WTC11 (cell line): ENCODE measurements around the gene COL17A1. TPM values are rescaled to one million over a fixed set of nuclear protein-coding genes. Genes with fewer than 3 reads are reported as not detected.
A peak's percentile ranks its signal among the peaks of the same experiment; 100 is the strongest.

Source experiments
- ATAC-seq: fragments of 200-7000 bp; cut with Tn5 transposase; 2 replicates; pipeline ENCODE4 v1.10.0; 2021; ENCODE audit warnings: mild to moderate bottlenecking, moderate library complexity
- Bru-seq: library from RNA; stranded (reverse); fragments of 400-500 nt; gene quantifications from one replicate; lab custom pipeline; 2021; lab: Mats Ljungman, UMichigan
- CTCF ChIA-PET: fragments of 300-600 bp; sonication (Branson Sonifier 250); formaldehyde crosslinking; loops from one replicate; lab custom pipeline; 2021; ENCODE audit warnings: antibody characterized with exemption; lab: Charles Lee
- POLR2A ChIA-PET: fragments of 350-600 bp; sonication (Branson Sonifier 250); formaldehyde crosslinking; loops from one replicate; lab custom pipeline; 2021; ENCODE audit warnings: antibody characterized with exemption; lab: Charles Lee
- DNase-seq: peaks from one replicate; pipeline ENCODE4 v3.0.0; 2021; ENCODE audit warnings: low spot score
- H3K27ac Mint-ChIP-seq: 2 replicates; pipeline ENCODE4 v1.8.0; 2021; ENCODE audit warnings: mixed read lengths
- H3K27me3 Mint-ChIP-seq: 2 replicates; pipeline ENCODE4 v1.8.0; 2021; ENCODE audit warnings: low read depth, mild to moderate bottlenecking, moderate library complexity, mixed read lengths
- H3K36me3 Mint-ChIP-seq: 2 replicates; pipeline ENCODE4 v1.8.0; 2021; ENCODE audit warnings: mixed read lengths
- H3K4me1 Mint-ChIP-seq: 2 replicates; pipeline ENCODE4 v1.8.0; 2022; ENCODE audit warnings: mixed read lengths
- H3K4me3 Mint-ChIP-seq: 2 replicates; pipeline ENCODE4 v1.8.0; 2021; ENCODE audit warnings: mild to moderate bottlenecking, moderate library complexity, mixed read lengths
- H3K9me3 Mint-ChIP-seq: 2 replicates; pipeline ENCODE4 v1.8.0; 2021; ENCODE audit warnings: mixed read lengths
- CBFB ChIP-seq: sonication (generic); formaldehyde crosslinking; IDR thresholded peaks from 2 replicates; pipeline ENCODE4 v1.8.1; 2022; ENCODE audit warnings: mild to moderate bottlenecking, low read depth, missing genetic modification reagents
- ESRRA ChIP-seq: sonication (generic); formaldehyde crosslinking; IDR thresholded peaks from 2 replicates; pipeline ENCODE4 v1.8.1; 2022; ENCODE audit warnings: mild to moderate bottlenecking, missing genetic modification reagents, borderline replicate concordance
- FOXK1 ChIP-seq: sonication (generic); formaldehyde crosslinking; IDR thresholded peaks from 2 replicates; pipeline ENCODE4 v1.8.0; 2022; ENCODE audit warnings: mild to moderate bottlenecking, moderate library complexity, missing genetic modification reagents
- NFATC4 ChIP-seq: fragments of 250-450 bp; sonication (Bioruptor Pico); IDR thresholded peaks from 2 replicates; pipeline ENCODE4 v1.9.0; 2021; ENCODE audit warnings: mild to moderate bottlenecking
- NR1H2 ChIP-seq: sonication (generic); formaldehyde crosslinking; IDR thresholded peaks from 2 replicates; pipeline ENCODE4 v1.9.0; 2021; ENCODE audit warnings: mild to moderate bottlenecking, moderate library complexity, missing genetic modification reagents
- TCF7 ChIP-seq: sonication (generic); formaldehyde crosslinking; IDR thresholded peaks from 2 replicates; pipeline ENCODE4 v1.8.0; 2022; ENCODE audit warnings: mild to moderate bottlenecking, low read depth, missing genetic modification reagents, moderate library complexity
- TEAD4 ChIP-seq: sonication (generic); formaldehyde crosslinking; IDR thresholded peaks from 2 replicates; pipeline ENCODE4 v1.8.0; 2022; ENCODE audit warnings: mild to moderate bottlenecking, missing genetic modification reagents
- ZNF138 ChIP-seq: sonication (generic); formaldehyde crosslinking; conservative IDR thresholded peaks from 2 replicates; pipeline ENCODE4 v1.8.1; 2022; ENCODE audit warnings: mild to moderate bottlenecking, moderate library complexity, missing genetic modification reagents
- ZNF263 ChIP-seq: sonication (generic); formaldehyde crosslinking; IDR thresholded peaks from 2 replicates; pipeline ENCODE4 v1.8.1; 2022; ENCODE audit warnings: low read depth, mild to moderate bottlenecking, moderate library complexity, missing genetic modification reagents
- long read RNA-seq, 3 experiments: library from RNA in 1 of 3; library from capped mRNA in 1 of 3; library from polyadenylated mRNA in 1 of 3; unstranded in 2 of 3; stranded (forward) in 1 of 3; transcript quantifications; one replicate each; pipeline ENCODE4 v2.0.0, GENCODE V29; 2021
- total RNA-seq: library from RNA; stranded (reverse); gene quantifications from 3 replicates; pipeline ENCODE4 v1.2.3, GENCODE V29; 2021
- TF ChIP-seq, protein P1 (sequence below): sonication (generic); formaldehyde crosslinking; IDR thresholded peaks from 2 replicates; pipeline ENCODE4 v1.8.1; 2023; ENCODE audit warnings: mild to moderate bottlenecking, missing genetic modification reagents, borderline replicate concordance
- TF ChIP-seq, protein P2 (sequence below): fragments of 250-450 bp; sonication (Bioruptor Pico); IDR thresholded peaks from 2 replicates; pipeline ENCODE4 v1.9.0; 2021; ENCODE audit warnings: mild to moderate bottlenecking
- TF ChIP-seq, protein P3 (sequence below): sonication (generic); formaldehyde crosslinking; IDR thresholded peaks from 2 replicates; pipeline ENCODE4 v1.8.0; 2022; ENCODE audit warnings: mild to moderate bottlenecking, missing genetic modification reagents
- TF ChIP-seq, protein P4 (sequence below): sonication (generic); formaldehyde crosslinking; IDR thresholded peaks from 2 replicates; pipeline ENCODE4 v1.8.1; 2023; ENCODE audit warnings: mild to moderate bottlenecking, moderate library complexity, missing genetic modification reagents
- TF ChIP-seq, protein P5 (sequence below): sonication (generic); formaldehyde crosslinking; IDR thresholded peaks from 2 replicates; pipeline ENCODE4 v1.8.1; 2023; ENCODE audit warnings: mild to moderate bottlenecking, missing genetic modification reagents
- TF ChIP-seq, protein P6 (sequence below): fragments of 250-450 bp; sonication (Bioruptor Pico); IDR thresholded peaks from 2 replicates; pipeline ENCODE4 v2.1.2; 2022; ENCODE audit warnings: mild to moderate bottlenecking, moderate library complexity
- TF ChIP-seq, protein P7 (sequence below): fragments of 250-450 bp; sonication (Bioruptor Pico); IDR thresholded peaks from 2 replicates; pipeline ENCODE4 v1.9.0; 2021; ENCODE audit warnings: mild to moderate bottlenecking, borderline replicate concordance
- TF ChIP-seq, protein P8 (sequence below): sonication (generic); formaldehyde crosslinking; conservative IDR thresholded peaks from 2 replicates; pipeline ENCODE4 v1.8.1; 2022; ENCODE audit warnings: mild to moderate bottlenecking, missing genetic modification reagents

COL17A1 gene
- total RNA-seq (0.60 to 1.5 TPM (median 1.1 TPM) in 3 replicates), Bru-seq, nascent RNA (percentile 10 among the genes with signal in this experiment)
- long read RNA-seq, experiment 1, partial matches to known transcripts: 3 of 5 reads
- long read RNA-seq, experiment 1, other reads (novel, unspliced or antisense): 2 of 5 reads
- long read RNA-seq, experiment 2, partial matches to known transcripts: 1 of 3 reads
- long read RNA-seq, experiment 2, other reads (novel, unspliced or antisense): 2 of 3 reads
- long read RNA-seq, experiment 3, partial matches to known transcripts: 0 of 1 reads
- long read RNA-seq, experiment 3, other reads (novel, unspliced or antisense): 1 of 1 reads

DNA sequence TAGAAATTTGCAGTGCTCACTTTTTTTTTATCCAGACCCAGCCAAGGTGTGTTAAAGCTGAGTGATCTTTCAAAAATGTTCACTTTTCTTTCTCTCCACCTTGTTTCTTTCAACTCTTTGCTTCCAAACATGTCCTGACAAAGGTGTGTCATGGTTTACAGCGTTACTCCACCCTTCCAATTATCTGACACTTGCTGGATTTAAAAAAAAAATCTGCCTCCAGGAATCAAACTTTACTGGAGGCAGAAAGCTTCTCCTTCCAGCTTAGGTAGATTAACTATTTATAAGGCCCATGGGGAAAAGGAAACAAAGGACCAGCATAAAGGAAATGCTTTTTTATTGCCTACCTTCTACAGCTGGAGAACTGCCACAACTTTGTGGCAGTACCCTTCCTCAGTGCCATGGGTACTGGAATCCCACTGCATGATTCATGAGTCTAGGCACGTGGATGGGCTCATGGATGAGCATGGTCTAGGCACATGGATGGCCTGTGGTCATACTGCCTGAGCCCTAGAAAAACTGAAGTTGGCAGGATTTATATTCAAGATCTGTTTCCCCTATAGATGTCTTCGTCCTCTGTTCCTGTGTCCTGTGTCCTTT is at the start of gene COL17A1:
Gene COL17A1 (minus strand): TSS at position 80 of the 600 bp plus-strand sequence. CDS start 5,207 bp downstream, outside the sequence.
- H3K27me3 Mint-ChIP-seq: no peaks in the 10 kb centered on the region
- POLR2A ChIA-PET: no interaction called here
- H3K27ac Mint-ChIP-seq: no peak within 1 kb of the TSS; the same call in 1 of the 2 replicates
- DNase-seq (no peak), ATAC-seq (no peak)
- no peak within 1 kb of the TSS for H3K4me3 Mint-ChIP-seq
- CTCF ChIA-PET: no interaction called here
- H3K4me1 Mint-ChIP-seq: peaks cover 39% of the 10 kb centered on the region
- no peaks in the 10 kb centered on the region for H3K9me3 Mint-ChIP-seq
- no peaks in the 10 kb centered on the region for H3K36me3 Mint-ChIP-seq
- TF ChIP-seq, protein P1, sequence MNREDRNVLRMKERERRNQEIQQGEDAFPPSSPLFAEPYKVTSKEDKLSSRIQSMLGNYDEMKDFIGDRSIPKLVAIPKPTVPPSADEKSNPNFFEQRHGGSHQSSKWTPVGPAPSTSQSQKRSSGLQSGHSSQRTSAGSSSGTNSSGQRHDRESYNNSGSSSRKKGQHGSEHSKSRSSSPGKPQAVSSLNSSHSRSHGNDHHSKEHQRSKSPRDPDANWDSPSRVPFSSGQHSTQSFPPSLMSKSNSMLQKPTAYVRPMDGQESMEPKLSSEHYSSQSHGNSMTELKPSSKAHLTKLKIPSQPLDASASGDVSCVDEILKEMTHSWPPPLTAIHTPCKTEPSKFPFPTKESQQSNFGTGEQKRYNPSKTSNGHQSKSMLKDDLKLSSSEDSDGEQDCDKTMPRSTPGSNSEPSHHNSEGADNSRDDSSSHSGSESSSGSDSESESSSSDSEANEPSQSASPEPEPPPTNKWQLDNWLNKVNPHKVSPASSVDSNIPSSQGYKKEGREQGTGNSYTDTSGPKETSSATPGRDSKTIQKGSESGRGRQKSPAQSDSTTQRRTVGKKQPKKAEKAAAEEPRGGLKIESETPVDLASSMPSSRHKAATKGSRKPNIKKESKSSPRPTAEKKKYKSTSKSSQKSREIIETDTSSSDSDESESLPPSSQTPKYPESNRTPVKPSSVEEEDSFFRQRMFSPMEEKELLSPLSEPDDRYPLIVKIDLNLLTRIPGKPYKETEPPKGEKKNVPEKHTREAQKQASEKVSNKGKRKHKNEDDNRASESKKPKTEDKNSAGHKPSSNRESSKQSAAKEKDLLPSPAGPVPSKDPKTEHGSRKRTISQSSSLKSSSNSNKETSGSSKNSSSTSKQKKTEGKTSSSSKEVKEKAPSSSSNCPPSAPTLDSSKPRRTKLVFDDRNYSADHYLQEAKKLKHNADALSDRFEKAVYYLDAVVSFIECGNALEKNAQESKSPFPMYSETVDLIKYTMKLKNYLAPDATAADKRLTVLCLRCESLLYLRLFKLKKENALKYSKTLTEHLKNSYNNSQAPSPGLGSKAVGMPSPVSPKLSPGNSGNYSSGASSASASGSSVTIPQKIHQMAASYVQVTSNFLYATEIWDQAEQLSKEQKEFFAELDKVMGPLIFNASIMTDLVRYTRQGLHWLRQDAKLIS: no peak
- no peak for TF ChIP-seq NR1H2 (CRISPR knock-in tag)
- TF ChIP-seq, protein P2, sequence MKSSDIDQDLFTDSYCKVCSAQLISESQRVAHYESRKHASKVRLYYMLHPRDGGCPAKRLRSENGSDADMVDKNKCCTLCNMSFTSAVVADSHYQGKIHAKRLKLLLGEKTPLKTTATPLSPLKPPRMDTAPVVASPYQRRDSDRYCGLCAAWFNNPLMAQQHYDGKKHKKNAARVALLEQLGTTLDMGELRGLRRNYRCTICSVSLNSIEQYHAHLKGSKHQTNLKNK: no peak
- TF ChIP-seq, protein P3, sequence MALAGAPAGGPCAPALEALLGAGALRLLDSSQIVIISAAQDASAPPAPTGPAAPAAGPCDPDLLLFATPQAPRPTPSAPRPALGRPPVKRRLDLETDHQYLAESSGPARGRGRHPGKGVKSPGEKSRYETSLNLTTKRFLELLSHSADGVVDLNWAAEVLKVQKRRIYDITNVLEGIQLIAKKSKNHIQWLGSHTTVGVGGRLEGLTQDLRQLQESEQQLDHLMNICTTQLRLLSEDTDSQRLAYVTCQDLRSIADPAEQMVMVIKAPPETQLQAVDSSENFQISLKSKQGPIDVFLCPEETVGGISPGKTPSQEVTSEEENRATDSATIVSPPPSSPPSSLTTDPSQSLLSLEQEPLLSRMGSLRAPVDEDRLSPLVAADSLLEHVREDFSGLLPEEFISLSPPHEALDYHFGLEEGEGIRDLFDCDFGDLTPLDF (CRISPR knock-in tag): no peak
- no peak for TF ChIP-seq ESRRA (CRISPR knock-in tag)
- TF ChIP-seq, protein P4, sequence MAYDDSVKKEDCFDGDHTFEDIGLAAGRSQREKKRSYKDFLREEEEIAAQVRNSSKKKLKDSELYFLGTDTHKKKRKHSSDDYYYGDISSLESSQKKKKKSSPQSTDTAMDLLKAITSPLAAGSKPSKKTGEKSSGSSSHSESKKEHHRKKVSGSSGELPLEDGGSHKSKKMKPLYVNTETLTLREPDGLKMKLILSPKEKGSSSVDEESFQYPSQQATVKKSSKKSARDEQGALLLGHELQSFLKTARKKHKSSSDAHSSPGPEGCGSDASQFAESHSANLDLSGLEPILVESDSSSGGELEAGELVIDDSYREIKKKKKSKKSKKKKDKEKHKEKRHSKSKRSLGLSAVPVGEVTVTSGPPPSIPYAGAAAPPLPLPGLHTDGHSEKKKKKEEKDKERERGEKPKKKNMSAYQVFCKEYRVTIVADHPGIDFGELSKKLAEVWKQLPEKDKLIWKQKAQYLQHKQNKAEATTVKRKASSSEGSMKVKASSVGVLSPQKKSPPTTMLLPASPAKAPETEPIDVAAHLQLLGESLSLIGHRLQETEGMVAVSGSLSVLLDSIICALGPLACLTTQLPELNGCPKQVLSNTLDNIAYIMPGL (CRISPR knock-in tag): no peak
- TF ChIP-seq CBFB: no peak
- no peak for TF ChIP-seq FOXK1 (CRISPR knock-in tag)
- TF ChIP-seq ZNF263 (CRISPR knock-in tag): no peak
- no peak for TF ChIP-seq NFATC4 (CRISPR knock-in tag)
- TF ChIP-seq, protein P5, sequence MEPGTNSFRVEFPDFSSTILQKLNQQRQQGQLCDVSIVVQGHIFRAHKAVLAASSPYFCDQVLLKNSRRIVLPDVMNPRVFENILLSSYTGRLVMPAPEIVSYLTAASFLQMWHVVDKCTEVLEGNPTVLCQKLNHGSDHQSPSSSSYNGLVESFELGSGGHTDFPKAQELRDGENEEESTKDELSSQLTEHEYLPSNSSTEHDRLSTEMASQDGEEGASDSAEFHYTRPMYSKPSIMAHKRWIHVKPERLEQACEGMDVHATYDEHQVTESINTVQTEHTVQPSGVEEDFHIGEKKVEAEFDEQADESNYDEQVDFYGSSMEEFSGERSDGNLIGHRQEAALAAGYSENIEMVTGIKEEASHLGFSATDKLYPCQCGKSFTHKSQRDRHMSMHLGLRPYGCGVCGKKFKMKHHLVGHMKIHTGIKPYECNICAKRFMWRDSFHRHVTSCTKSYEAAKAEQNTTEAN (CRISPR knock-in tag): no peak
- TF ChIP-seq TEAD4: no peak
- TF ChIP-seq, protein P6, sequence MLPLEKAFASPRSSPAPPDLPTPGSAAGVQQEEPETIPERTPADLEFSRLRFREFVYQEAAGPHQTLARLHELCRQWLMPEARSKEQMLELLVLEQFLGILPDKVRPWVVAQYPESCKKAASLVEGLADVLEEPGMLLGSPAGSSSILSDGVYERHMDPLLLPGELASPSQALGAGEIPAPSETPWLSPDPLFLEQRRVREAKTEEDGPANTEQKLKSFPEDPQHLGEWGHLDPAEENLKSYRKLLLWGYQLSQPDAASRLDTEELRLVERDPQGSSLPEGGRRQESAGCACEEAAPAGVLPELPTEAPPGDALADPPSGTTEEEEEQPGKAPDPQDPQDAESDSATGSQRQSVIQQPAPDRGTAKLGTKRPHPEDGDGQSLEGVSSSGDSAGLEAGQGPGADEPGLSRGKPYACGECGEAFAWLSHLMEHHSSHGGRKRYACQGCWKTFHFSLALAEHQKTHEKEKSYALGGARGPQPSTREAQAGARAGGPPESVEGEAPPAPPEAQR (CRISPR knock-in tag): no peak
- TF ChIP-seq, protein P7, sequence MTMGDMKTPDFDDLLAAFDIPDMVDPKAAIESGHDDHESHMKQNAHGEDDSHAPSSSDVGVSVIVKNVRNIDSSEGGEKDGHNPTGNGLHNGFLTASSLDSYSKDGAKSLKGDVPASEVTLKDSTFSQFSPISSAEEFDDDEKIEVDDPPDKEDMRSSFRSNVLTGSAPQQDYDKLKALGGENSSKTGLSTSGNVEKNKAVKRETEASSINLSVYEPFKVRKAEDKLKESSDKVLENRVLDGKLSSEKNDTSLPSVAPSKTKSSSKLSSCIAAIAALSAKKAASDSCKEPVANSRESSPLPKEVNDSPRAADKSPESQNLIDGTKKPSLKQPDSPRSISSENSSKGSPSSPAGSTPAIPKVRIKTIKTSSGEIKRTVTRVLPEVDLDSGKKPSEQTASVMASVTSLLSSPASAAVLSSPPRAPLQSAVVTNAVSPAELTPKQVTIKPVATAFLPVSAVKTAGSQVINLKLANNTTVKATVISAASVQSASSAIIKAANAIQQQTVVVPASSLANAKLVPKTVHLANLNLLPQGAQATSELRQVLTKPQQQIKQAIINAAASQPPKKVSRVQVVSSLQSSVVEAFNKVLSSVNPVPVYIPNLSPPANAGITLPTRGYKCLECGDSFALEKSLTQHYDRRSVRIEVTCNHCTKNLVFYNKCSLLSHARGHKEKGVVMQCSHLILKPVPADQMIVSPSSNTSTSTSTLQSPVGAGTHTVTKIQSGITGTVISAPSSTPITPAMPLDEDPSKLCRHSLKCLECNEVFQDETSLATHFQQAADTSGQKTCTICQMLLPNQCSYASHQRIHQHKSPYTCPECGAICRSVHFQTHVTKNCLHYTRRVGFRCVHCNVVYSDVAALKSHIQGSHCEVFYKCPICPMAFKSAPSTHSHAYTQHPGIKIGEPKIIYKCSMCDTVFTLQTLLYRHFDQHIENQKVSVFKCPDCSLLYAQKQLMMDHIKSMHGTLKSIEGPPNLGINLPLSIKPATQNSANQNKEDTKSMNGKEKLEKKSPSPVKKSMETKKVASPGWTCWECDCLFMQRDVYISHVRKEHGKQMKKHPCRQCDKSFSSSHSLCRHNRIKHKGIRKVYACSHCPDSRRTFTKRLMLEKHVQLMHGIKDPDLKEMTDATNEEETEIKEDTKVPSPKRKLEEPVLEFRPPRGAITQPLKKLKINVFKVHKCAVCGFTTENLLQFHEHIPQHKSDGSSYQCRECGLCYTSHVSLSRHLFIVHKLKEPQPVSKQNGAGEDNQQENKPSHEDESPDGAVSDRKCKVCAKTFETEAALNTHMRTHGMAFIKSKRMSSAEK (CRISPR knock-in tag): no peak
- TF ChIP-seq TCF7 (CRISPR knock-in tag): no peak
- TF ChIP-seq, protein P8, sequence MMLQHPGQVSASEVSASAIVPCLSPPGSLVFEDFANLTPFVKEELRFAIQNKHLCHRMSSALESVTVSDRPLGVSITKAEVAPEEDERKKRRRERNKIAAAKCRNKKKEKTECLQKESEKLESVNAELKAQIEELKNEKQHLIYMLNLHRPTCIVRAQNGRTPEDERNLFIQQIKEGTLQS (CRISPR knock-in tag): no peak
- TF ChIP-seq ZNF138 (CRISPR knock-in tag): no peak
